Activated CD4-positive, alpha-beta T cell treated with anti-CD3 and anti-CD28 coated beads for 24 hours (primary cell): ENCODE data around the gene SSUH2.

Source experiments
- DNase-seq, 2 donors: peaks; one replicate each; pipeline ENCODE4 v3.0.0-alpha.2; 2020; ENCODE audit warnings: low read depth in 2 of 2

The SSUH2 gene

GRCh38 chr3:8641472-8641871 lies 3.1 kb downstream of the SSUH2 start:
- no peak for DNase-seq

GRCh38 chr3:8640223-8640622 lies 4.4 kb downstream of the SSUH2 start:
- DNase-seq, result no peak

- no peak for DNase-seq
Measured at GRCh38 chr3:8639659-8640000, 5.0 kb downstream of the SSUH2 start.

DNA sequence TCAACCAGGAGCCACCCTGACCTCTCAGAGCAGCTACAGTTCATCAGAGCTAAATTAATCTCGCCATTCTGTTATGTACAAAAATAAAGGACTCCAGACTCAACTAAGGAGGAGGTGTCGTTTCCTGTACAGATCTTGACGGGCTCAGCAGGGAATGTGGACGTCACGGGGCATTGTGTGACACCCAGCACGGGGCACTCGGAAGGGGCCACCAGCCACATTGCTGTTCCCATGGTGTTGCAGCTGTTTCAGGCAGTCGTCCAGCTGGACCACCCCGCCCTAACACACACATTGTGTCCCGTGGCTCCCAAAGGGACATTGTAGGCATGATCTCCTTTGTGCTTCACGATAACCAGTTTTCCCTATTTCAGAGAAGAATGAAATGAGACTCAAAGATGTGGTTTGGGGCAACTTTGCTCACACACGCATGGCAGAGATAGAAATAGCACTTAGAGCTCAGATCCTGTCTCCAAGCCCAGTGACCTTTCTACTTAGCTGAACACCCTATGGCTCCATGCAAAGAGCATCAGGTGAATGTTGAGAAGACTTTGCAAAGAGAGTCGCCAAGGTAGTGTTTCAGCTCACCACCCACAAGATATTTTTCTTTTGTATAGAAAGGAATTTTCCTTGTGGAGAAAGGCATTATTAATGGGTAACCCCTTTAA lies 5.5 kb downstream of the SSUH2 start:
- no peak for DNase-seq

DNA sequence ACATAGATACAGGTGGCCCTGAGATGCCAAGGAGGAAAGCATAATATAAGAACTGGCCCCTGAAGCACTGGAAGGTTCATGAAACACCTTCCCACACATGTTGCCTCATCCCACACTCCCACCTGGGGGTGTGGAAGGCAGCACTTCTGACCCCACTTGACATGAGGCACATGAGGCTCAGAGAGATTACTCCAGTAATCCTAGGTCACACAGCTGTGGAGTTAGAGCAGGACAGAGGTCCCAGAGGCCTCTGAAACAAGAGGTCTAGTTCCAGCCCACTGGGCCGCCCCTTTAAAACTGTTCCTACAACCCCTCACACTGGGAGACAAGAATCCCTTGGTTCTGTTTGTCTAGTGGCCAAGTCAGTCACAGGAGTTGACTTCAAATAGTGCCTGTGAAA lies 7.2 kb downstream of the SSUH2 start:
- no peak for DNase-seq

GRCh38 chr3:8635631-8636030 lies 9.0 kb downstream of the SSUH2 start:
- DNase-seq, result no peak

DNA sequence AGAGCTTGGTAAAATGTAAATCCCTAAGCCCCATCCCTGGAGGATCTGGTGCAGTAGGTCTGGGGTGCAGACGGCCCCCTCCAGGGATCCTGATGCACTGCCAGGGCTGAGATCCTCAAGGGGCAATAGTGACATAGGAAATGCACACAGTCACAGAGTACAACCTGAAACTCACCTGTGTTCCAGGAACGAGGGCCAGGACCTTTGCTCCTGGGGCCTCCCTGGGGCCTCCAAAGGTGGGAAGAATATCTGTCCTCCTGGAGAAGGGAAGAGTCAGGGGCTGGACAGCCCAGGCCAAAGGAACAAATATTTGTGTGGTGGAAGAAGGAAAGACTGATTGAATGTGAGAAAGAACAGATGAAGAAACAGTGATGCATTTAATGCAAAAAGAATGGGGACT lies 9.5 kb downstream of the SSUH2 start:
- DNase-seq, result no peak

- DNase-seq, result no peak
Measured at GRCh38 chr3:8632402-8633237, 12.0 kb downstream of the SSUH2 start.

- DNase-seq, result no peak
Measured at GRCh38 chr3:8631661-8632060, 12.9 kb downstream of the SSUH2 start.

DNA sequence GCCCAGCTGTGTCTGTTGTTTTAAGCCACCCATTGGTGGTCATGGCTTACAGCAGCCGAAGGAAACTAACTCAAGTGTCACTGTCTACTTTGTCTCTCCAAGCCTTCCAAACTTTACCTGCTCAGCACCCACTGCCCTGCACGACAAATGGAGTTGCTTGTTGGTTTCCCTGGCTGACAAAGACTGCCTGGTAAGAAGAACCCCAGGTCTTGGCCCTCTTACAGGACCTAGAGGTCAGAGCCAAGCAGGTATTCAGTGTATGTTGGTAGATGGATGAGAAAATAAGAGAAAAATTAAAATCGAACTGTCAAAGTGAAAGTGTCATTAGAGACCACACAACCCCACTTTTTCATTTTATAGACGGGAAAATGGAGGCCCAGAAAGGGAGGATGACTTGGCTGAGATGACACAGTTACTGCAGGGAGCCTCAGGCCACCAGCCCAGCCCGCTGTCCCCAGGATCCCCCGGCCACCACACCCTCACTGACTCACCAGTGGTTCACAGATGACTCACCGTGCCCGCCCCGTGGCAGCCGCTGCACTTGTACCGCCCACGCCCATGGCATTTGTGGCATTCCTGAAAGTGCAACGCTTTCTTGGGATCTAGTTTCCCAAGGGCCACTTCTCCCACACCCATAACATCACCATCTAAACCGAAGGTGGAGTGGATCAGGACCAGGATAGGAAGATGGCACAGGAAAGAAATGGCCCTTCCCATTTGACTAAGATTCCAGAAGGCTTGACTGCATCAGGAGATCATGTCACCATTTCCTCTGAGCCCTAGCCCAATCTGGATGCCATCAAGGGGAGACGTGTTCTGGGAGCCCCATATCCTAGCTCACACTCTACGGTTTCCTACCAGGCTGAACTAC lies 15.2 kb downstream of the SSUH2 start:
- peak in 1 of 2 donors; percentile 53 for DNase-seq

- no peak for DNase-seq
Measured at GRCh38 chr3:8627949-8628348, 16.6 kb downstream of the SSUH2 start.

DNA sequence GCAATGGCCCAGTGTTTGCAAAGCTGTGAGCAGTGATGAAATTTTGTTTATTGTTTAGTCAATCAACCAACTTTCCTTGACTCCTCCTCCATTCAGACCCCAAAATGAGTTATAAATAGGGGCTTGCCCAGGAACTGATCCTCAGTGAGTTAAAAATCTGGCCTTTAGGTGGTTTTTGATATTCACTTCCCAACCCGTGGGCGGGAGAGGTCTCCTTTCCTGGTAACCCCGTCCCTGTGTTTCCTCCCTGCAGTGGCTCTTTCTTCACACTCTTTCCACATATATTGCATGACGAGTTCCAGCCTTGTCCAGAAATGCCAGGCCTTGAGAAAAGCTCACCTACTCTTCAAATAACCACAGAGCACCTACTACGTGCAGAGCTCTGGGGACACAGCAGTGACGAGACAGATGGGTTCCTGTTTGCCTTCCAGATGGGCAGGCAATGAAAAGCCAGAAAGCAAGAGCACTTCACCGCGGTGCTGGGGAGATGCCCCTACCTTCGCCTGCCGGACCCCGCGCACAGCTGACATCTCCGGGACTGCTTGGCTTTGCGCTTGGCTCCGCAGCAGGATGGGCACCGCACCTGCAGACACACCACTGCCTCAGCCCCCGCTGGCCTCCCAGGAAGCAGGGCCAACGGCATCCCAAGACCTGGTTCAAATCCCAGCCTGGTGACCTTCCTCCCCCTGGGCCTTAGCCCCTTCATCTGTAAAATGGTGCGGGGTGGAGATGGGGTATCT lies 17.2 kb downstream of the SSUH2 start:
- no peak for DNase-seq

GRCh38 chr3:8625991-8626390 lies 18.6 kb downstream of the SSUH2 start:
- no peak for DNase-seq

DNA sequence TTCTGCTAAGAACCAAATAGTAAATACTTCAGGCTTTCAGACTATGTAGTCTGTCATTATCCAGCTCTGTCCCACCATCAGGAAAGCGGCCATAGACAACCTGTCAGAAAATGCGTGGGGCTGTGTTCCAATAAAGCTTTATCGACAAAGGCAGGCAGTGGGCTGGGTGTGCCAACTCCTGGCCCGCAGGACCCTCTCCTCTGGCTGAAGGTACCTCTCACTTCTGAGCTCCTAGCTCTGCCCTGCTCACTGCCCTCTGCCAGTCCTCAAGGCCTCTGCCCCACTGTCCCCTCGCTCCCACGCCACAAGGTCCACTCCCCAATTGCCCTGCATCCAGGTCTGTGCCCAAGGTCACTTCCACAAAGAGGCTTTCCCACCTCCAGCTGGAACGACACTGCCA lies 20.0 kb downstream of the SSUH2 start:
- DNase-seq, result no peak

- no peak for DNase-seq
Measured at GRCh38 chr3:8623741-8624140, 20.9 kb downstream of the SSUH2 start.

GRCh38 chr3:8622873-8623691 lies 21.5 kb downstream of the SSUH2 start:
- DNase-seq, result no peak

GRCh38 chr3:8621872-8622271 lies 22.7 kb downstream of the SSUH2 start:
- DNase-seq, result no peak

GRCh38 chr3:8621141-8621540 lies 23.5 kb downstream of the SSUH2 start:
- DNase-seq, result no peak

- no peak for DNase-seq
Measured at GRCh38 chr3:8619548-8619947, 25.1 kb downstream of the SSUH2 start.

- DNase-seq, result no peak
Measured at GRCh38 chr3:8618950-8619349, 25.6 kb downstream of the SSUH2 start.

- DNase-seq, result no peak
Measured at GRCh38 chr3:8617921-8618320, 26.7 kb downstream of the SSUH2 start.
